ENCODE results near the gene APMAP.

Gene APMAP

GRCh38 chr20:24963672-24964505 lies 28.7 kb downstream of the APMAP start:
- no peak for DNase-seq (ENCODE audit: low spot score)
- in situ Hi-C loops (cut with MboI; ENCODE audit: low pct_unique_long_range_greater_than_20kb, low sequenced_read_pairs, unreplicated experiment), result no loop called here
- TF ChIP-seq, protein P1, sequence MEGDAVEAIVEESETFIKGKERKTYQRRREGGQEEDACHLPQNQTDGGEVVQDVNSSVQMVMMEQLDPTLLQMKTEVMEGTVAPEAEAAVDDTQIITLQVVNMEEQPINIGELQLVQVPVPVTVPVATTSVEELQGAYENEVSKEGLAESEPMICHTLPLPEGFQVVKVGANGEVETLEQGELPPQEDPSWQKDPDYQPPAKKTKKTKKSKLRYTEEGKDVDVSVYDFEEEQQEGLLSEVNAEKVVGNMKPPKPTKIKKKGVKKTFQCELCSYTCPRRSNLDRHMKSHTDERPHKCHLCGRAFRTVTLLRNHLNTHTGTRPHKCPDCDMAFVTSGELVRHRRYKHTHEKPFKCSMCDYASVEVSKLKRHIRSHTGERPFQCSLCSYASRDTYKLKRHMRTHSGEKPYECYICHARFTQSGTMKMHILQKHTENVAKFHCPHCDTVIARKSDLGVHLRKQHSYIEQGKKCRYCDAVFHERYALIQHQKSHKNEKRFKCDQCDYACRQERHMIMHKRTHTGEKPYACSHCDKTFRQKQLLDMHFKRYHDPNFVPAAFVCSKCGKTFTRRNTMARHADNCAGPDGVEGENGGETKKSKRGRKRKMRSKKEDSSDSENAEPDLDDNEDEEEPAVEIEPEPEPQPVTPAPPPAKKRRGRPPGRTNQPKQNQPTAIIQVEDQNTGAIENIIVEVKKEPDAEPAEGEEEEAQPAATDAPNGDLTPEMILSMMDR (IDR thresholded peaks at IDR 0.05; ENCODE audit: extremely low read depth, insufficient read depth, missing control alignments), result no peak

DNA sequence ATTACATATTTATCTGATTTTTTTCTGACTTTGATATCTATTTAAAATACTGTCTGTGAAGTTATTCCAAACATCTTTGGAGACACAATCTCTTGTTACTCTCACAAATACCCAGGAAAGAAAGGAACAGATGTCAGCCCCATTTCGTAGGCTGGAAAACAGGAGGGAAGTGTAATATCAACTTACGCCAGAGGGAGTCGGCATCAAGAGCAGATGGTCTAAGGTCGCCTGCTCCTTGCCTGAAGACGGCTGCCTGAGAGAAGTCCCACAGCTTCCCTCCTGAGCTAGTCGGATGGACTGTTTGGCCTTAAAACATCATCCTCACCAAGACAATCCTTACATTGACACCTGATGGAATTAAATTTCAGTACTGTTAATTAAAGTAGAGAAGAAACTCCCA lies 30.0 kb downstream of the APMAP start:
- TF ChIP-seq, protein P1 (IDR thresholded peaks at IDR 0.05; ENCODE audit: extremely low read depth, insufficient read depth, missing control alignments), result no peak
- no peak for DNase-seq (ENCODE audit: low spot score)
- in situ Hi-C loops (cut with MboI; ENCODE audit: low pct_unique_long_range_greater_than_20kb, low sequenced_read_pairs, unreplicated experiment), result no loop called here

GRCh38 chr20:24962182-24962492 lies 30.4 kb downstream of the APMAP start:
- TF ChIP-seq, protein P1 (IDR thresholded peaks at IDR 0.05; ENCODE audit: extremely low read depth, insufficient read depth, missing control alignments), result no peak
- no peak for DNase-seq (ENCODE audit: low spot score)
- in situ Hi-C loops (cut with MboI; ENCODE audit: low pct_unique_long_range_greater_than_20kb, low sequenced_read_pairs, unreplicated experiment), result no loop called here

DNA sequence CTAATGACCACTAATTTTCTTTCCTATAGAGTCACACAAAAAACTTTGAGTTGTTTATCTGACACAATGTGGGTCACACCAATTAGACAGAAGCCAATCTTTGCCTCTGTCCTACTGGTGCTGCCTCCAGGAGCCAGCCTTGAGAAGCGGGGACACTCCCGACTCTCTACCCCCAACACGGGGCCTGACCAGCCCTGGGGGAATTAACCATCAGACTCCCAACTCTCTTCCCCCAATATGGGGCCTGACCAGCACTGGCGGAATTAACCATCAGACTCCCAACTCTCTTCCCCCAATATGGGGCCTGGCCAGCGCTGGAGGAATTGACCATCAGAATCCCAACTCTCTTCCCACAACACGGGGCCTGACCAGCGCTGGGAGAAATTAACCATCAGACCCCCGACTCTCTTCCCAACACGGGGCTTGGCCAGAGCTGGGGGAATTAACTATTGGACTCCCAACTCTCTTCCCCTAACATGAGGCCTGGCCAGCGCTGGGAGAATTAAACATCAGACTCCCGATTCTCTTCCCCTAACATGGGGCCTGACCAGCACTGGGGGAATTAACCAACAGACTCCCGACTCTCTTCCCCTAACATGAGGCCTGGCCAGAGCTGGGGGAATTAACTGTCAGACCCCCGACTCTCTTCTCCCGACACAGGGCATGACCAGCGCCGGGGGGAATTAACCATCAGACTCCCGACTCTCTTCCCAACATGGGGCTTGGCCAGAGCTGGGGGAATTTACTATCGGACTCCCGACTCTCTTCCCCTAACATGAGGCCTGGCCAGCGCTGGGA lies 31.0 kb downstream of the APMAP start:
- DNase-seq (ENCODE audit: low spot score), result no peak
- TF ChIP-seq, protein P1 (IDR thresholded peaks at IDR 0.05; ENCODE audit: extremely low read depth, insufficient read depth, missing control alignments), result no peak
- in situ Hi-C loops (cut with MboI; ENCODE audit: low pct_unique_long_range_greater_than_20kb, low sequenced_read_pairs, unreplicated experiment), result no loop called here

GRCh38 chr20:24960861-24961260 lies 31.7 kb downstream of the APMAP start:
- TF ChIP-seq, protein P1 (IDR thresholded peaks at IDR 0.05; ENCODE audit: extremely low read depth, insufficient read depth, missing control alignments), result no peak
- DNase-seq (ENCODE audit: low spot score), result no peak
- in situ Hi-C loops (cut with MboI; ENCODE audit: low pct_unique_long_range_greater_than_20kb, low sequenced_read_pairs, unreplicated experiment), result no loop called here

GRCh38 chr20:24960302-24960801 lies 32.2 kb downstream of the APMAP start:
- TF ChIP-seq, protein P1 (IDR thresholded peaks at IDR 0.05; ENCODE audit: extremely low read depth, insufficient read depth, missing control alignments), result no peak
- DNase-seq (ENCODE audit: low spot score), result no peak
- in situ Hi-C loops (cut with MboI; ENCODE audit: low pct_unique_long_range_greater_than_20kb, low sequenced_read_pairs, unreplicated experiment), result no loop called here
